Neural cell (in vitro differentiated cells): Measurements from ENCODE around the gene TMEFF1.

Source experiments
- CTCF ChIP-seq: fragments of 450-650 bp; IDR thresholded peaks from 2 replicates; pipeline ENCODE4 v1.5.1; 2014; ENCODE audit warnings: antibody characterized with exemption, mild to moderate bottlenecking, moderate library complexity; ENCODE audit not compliant: poor library complexity, severe bottlenecking
- POLR2AphosphoS5 ChIP-seq: IDR thresholded peaks from 2 replicates; pipeline ENCODE4 v1.6.1; 2012

- TF ChIP-seq CTCF = no peak
- TF ChIP-seq POLR2AphosphoS5 = no peak
Measured at GRCh38 chr9:100440071-100440470, 32.9 kb upstream of the TMEFF1 start.
